ENCODE data around the gene CGREF1.

CGREF1 gene

GRCh38 chr2:27069436-27069835 is 49.5 kb downstream of the CGREF1 start:
- H3K36me3 ChIP-seq (replicated peaks; ENCODE audit: insufficient read depth, low read length), result no peaks in the 10 kb centered on the region
- no peak overlapping the region for H2AFZ ChIP-seq (ENCODE audit: low read length)
- no peaks in the 10 kb centered on the region for H3K9me3 ChIP-seq (replicated peaks; ENCODE audit: insufficient read depth, low read length)
- H3K79me2 ChIP-seq (ENCODE audit: low read length), result peaks cover 33% of the 10 kb centered on the region
- H3K9ac ChIP-seq (ENCODE audit: low read length), result no peak overlapping the region
- peaks cover 22% of the 10 kb centered on the region for H3K4me1 ChIP-seq (ENCODE audit: low read length)
- no peak overlapping the region for H3K4me2 ChIP-seq (ENCODE audit: low read depth, low read length)
- H3F3A ChIP-seq (ENCODE audit: insufficient read depth, low read length), result peaks cover 9% of the 10 kb centered on the region; the same call in 1 of the 2 replicates
- no peaks in the 10 kb centered on the region for H3K27me3 ChIP-seq (replicated peaks; ENCODE audit: insufficient read depth, low read length)
- no peak overlapping the region for H3K27ac ChIP-seq (ENCODE audit: low read length)
- H4K20me1 ChIP-seq (ENCODE audit: insufficient read depth, low read length), result no peaks in the 10 kb centered on the region
- no peaks in the 10 kb centered on the region for H3K9me2 ChIP-seq (replicated peaks; ENCODE audit: insufficient read depth, low read length)
- TF ChIP-seq EZH2phosphoT487 (IDR thresholded peaks at IDR 0.05; ENCODE audit: low read length), result no peak
- no peak for TF ChIP-seq EZH2 (optimal IDR thresholded peaks at IDR 0.05; ENCODE audit: low read depth, low read length)
- TF ChIP-seq, protein P1, sequence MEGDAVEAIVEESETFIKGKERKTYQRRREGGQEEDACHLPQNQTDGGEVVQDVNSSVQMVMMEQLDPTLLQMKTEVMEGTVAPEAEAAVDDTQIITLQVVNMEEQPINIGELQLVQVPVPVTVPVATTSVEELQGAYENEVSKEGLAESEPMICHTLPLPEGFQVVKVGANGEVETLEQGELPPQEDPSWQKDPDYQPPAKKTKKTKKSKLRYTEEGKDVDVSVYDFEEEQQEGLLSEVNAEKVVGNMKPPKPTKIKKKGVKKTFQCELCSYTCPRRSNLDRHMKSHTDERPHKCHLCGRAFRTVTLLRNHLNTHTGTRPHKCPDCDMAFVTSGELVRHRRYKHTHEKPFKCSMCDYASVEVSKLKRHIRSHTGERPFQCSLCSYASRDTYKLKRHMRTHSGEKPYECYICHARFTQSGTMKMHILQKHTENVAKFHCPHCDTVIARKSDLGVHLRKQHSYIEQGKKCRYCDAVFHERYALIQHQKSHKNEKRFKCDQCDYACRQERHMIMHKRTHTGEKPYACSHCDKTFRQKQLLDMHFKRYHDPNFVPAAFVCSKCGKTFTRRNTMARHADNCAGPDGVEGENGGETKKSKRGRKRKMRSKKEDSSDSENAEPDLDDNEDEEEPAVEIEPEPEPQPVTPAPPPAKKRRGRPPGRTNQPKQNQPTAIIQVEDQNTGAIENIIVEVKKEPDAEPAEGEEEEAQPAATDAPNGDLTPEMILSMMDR (IDR thresholded peaks at IDR 0.05; ENCODE audit: low read length), result no peak
- DNase-seq, result no peak
- no peak overlapping the region for H3K4me3 ChIP-seq (ENCODE audit: low read length)

DNA sequence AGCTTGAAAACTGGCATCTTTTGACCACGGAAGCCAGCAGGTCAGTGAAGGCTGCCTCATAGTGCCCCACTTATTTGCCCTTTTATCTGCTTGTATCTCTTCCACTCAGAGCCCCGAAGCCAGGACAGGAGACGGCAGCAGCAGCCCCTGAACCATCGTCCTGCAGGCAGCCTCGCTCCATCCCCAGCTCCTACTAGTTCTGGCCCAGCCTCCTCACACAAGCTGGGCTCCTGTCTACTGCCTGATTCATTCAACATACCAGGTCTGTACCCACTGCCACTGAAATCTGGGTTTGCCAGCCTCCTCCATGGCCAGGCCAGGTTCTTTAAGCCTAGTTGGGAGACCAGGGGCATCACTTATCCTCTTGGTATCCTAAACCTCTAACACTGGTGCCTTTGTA is 51.5 kb downstream of the CGREF1 start:
- Histone ChIP-seq H4K20me1 (ENCODE audit: insufficient read depth, low read length) (no peaks in the 10 kb centered on the region), H3K36me3 (replicated peaks; ENCODE audit: insufficient read depth, low read length) (no peaks in the 10 kb centered on the region)
- DNase-seq, result no peak

GRCh38 chr2:27065128-27065527 is 53.8 kb downstream of the CGREF1 start:
- DNase-seq, result no peak
- no peaks in the 10 kb centered on the region for H3K9me2 ChIP-seq (replicated peaks; ENCODE audit: insufficient read depth, low read length)

More for the DNA sequence above, 51.5 kb downstream of the CGREF1 start:
- H3K27ac ChIP-seq (ENCODE audit: low read length), result no peak overlapping the region
- no peak overlapping the region for H3K9ac ChIP-seq (ENCODE audit: low read length)
- H3K4me3 ChIP-seq (ENCODE audit: low read length), result no peak overlapping the region
- no peak overlapping the region for H2AFZ ChIP-seq (ENCODE audit: low read length)
- no peaks in the 10 kb centered on the region for H3K27me3 ChIP-seq (replicated peaks; ENCODE audit: insufficient read depth, low read length)
- H3K9me3 ChIP-seq (replicated peaks; ENCODE audit: insufficient read depth, low read length), result no peaks in the 10 kb centered on the region
- peaks cover 9% of the 10 kb centered on the region; the same call in 1 of the 2 replicates for H3F3A ChIP-seq (ENCODE audit: insufficient read depth, low read length)
- H3K4me1 ChIP-seq (ENCODE audit: low read length), result peaks cover 14% of the 10 kb centered on the region
- H3K79me2 ChIP-seq (ENCODE audit: low read length), result peaks cover 33% of the 10 kb centered on the region
- TF ChIP-seq, protein P1 (IDR thresholded peaks at IDR 0.05; ENCODE audit: low read length), result no peak
- no peak for TF ChIP-seq EZH2phosphoT487 (IDR thresholded peaks at IDR 0.05; ENCODE audit: low read length)
- TF ChIP-seq EZH2 (optimal IDR thresholded peaks at IDR 0.05; ENCODE audit: low read depth, low read length), result no peak
- no peak overlapping the region for H3K4me2 ChIP-seq (ENCODE audit: low read depth, low read length)
- no peaks in the 10 kb centered on the region for H3K9me2 ChIP-seq (replicated peaks; ENCODE audit: insufficient read depth, low read length)

More at GRCh38 chr2:27065128-27065527, 53.8 kb downstream of the CGREF1 start:
- Histone ChIP-seq H3K27ac (ENCODE audit: low read length) (no peak overlapping the region), H3K9ac (ENCODE audit: low read length) (no peak overlapping the region), H3K4me2 (ENCODE audit: low read depth, low read length) (no peak overlapping the region), H2AFZ (ENCODE audit: low read length) (no peak overlapping the region), H3K4me1 (ENCODE audit: low read length) (peaks cover 4% of the 10 kb centered on the region; the same call in 1 of the 2 replicates), H3K27me3 (replicated peaks; ENCODE audit: insufficient read depth, low read length) (no peaks in the 10 kb centered on the region), H4K20me1 (ENCODE audit: insufficient read depth, low read length) (no peaks in the 10 kb centered on the region), H3K36me3 (replicated peaks; ENCODE audit: insufficient read depth, low read length) (no peaks in the 10 kb centered on the region), H3K79me2 (ENCODE audit: low read length) (peaks cover 20% of the 10 kb centered on the region), H3K4me3 (ENCODE audit: low read length) (no peak overlapping the region), H3F3A (ENCODE audit: insufficient read depth, low read length) (peaks cover 5% of the 10 kb centered on the region; the same call in 1 of the 2 replicates), H3K9me3 (replicated peaks; ENCODE audit: insufficient read depth, low read length) (no peaks in the 10 kb centered on the region)
- no peak for TF ChIP-seq EZH2 (optimal IDR thresholded peaks at IDR 0.05; ENCODE audit: low read depth, low read length)
- TF ChIP-seq, protein P1 (IDR thresholded peaks at IDR 0.05; ENCODE audit: low read length), result no peak
- no peak for TF ChIP-seq EZH2phosphoT487 (IDR thresholded peaks at IDR 0.05; ENCODE audit: low read length)

Data from MM.1S (cell line).